ENCODE measurements around the gene ACSF3. TPM values are rescaled to one million over a fixed set of nuclear protein-coding genes. Genes with fewer than 3 reads are reported as not detected.
"Not testable (repeated sequence)": the region's sequence is repeated elsewhere in the genome, so short reads cannot be mapped to it uniquely, and the experiment has no call there.

Gene ACSF3
- total RNA-seq, 3 donors from 2014 or later: 20.8 to 42.3 (median 40.4) TPM

DNA sequence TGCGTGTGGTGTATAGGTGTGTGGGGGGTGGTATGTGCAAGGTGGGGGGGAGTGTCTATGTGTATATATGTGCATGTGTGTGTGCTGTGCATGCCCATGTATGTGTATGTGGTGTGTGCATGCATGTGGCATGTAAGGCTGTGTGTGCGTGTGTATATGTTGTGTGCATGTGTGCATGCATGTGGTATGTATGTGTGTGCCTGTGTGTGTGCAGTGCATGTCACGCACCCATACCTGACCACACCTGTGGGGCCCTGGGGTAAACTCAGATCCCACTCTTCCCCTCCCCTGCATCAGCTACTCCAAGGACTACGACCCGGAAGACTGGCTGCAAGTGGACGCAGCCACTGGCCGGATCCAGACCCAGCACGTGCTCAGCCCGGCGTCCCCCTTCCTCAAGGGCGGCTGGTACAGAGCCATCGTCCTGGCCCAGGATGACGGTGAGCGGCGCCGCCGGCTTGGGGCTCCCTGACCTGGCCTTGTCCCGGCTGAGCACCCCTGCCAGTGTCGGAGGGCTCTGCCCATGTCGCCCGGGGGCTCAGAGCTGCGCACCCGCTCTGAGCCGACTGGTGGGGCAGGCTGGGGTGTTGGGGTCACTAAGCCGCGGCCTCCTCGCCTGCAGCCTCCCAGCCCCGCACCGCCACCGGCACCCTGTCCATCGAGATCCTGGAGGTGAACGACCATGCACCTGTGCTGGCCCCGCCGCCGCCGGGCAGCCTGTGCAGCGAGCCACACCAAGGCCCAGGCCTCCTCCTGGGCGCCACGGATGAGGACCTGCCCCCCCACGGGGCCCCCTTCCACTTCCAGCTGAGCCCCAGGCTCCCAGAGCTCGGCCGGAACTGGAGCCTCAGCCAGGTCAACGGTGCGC, 97.6 kb downstream of the ACSF3 start:
- intact Hi-C loops (cut with DNase I; ENCODE audit: low total_unique reads): no loop called here
- peaks cover 2 to 10% of the 10 kb centered on the region in 2 donors for H3K27me3 ChIP-seq
- peak overlapping the region in 2 of 3 donors; percentile 48 to 69 for H3K4me3 ChIP-seq
- no peak overlapping the region for H3K27ac ChIP-seq
- H3K36me3 ChIP-seq: no peaks in the 10 kb centered on the region
- no peak for DNase-seq (ENCODE audit: low spot score in 2 of 2)
- H3K9me3 ChIP-seq: no peaks in the 10 kb centered on the region
- peaks cover 0 to 4% of the 10 kb centered on the region in 2 donors for H3K4me1 ChIP-seq
- no peak for TF ChIP-seq POLR2A (IDR thresholded peaks at IDR 0.05)
- TF ChIP-seq, protein P1, sequence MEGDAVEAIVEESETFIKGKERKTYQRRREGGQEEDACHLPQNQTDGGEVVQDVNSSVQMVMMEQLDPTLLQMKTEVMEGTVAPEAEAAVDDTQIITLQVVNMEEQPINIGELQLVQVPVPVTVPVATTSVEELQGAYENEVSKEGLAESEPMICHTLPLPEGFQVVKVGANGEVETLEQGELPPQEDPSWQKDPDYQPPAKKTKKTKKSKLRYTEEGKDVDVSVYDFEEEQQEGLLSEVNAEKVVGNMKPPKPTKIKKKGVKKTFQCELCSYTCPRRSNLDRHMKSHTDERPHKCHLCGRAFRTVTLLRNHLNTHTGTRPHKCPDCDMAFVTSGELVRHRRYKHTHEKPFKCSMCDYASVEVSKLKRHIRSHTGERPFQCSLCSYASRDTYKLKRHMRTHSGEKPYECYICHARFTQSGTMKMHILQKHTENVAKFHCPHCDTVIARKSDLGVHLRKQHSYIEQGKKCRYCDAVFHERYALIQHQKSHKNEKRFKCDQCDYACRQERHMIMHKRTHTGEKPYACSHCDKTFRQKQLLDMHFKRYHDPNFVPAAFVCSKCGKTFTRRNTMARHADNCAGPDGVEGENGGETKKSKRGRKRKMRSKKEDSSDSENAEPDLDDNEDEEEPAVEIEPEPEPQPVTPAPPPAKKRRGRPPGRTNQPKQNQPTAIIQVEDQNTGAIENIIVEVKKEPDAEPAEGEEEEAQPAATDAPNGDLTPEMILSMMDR (IDR thresholded peaks at IDR 0.05): no peak
- TF ChIP-seq POLR2AphosphoS5 (IDR thresholded peaks at IDR 0.05): no peak

DNA sequence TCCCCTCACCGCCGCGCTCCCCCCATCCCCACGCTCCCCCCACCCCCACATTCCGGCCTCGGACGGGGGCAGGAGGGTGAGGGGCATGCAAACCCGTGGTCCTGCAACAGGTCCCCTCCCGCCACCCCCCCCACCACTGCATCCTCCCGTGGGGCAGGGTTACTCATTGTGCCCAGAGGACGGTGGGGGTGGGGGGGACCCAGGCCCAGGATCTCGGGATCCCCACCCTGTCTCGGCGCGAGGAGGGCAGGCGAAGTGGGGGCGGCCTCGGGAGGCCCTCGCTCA, 98.2 kb downstream of the ACSF3 start:
- TF ChIP-seq POLR2AphosphoS5 (IDR thresholded peaks at IDR 0.05) (no peak), POLR2A (IDR thresholded peaks at IDR 0.05) (no peak)

DNA sequence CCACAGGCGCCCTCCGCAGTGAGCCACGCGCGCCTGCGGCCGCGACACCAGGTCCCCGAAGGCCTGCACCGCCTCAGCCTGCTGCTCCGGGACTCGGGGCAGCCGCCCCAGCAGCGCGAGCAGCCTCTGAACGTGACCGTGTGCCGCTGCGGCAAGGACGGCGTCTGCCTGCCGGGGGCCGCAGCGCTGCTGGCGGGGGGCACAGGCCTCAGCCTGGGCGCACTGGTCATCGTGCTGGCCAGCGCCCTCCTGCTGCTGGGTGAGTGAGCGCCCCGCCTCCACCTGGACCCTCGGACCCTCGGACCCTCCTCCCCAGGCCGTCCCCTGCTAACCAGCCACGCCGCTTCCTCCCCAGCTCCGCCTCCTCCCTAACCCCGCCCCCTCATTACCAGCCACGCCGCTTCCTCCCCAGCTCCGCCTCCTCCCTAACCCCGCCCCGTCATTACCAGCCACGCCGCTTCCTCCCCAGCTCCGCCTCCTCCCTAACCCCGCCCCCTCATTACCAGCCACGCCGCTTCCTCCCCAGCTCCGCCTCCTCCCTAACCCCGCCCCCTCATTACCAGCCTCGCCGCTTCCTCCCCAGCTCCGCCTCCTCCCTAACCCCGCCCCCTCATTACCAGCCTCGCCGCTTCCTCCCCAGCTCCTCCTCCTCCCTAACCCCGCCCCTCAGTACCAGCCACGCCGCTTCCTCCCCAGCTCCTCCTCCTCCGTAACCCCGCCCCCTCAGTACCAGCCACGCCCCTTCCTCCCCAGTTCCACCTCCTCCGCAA, 98.7 kb downstream of the ACSF3 start:
- H3K4me1 ChIP-seq; H3K27me3 ChIP-seq; H3K27ac ChIP-seq; H3K36me3 ChIP-seq; intact Hi-C loops (cut with DNase I; ENCODE audit: low total_unique reads); DNase-seq (ENCODE audit: low spot score in 2 of 2); H3K9me3 ChIP-seq: not testable (repeated sequence)
- peak overlapping the region; percentile 30 to 69 (median 48) for H3K4me3 ChIP-seq

More for the DNA sequence above, 98.2 kb downstream of the ACSF3 start:
- intact Hi-C loops (cut with DNase I; ENCODE audit: low total_unique reads): no loop called here
- H3K27me3 ChIP-seq: peaks cover 2 to 10% of the 10 kb centered on the region in 2 donors
- DNase-seq (ENCODE audit: low spot score in 2 of 2): no peak
- peak overlapping the region; percentile 30 to 69 (median 48) for H3K4me3 ChIP-seq
- H3K27ac ChIP-seq: no peak overlapping the region
- no peaks in the 10 kb centered on the region for H3K9me3 ChIP-seq
- peaks cover 0 to 4% of the 10 kb centered on the region in 2 donors for H3K4me1 ChIP-seq
- no peaks in the 10 kb centered on the region for H3K36me3 ChIP-seq

DNA sequence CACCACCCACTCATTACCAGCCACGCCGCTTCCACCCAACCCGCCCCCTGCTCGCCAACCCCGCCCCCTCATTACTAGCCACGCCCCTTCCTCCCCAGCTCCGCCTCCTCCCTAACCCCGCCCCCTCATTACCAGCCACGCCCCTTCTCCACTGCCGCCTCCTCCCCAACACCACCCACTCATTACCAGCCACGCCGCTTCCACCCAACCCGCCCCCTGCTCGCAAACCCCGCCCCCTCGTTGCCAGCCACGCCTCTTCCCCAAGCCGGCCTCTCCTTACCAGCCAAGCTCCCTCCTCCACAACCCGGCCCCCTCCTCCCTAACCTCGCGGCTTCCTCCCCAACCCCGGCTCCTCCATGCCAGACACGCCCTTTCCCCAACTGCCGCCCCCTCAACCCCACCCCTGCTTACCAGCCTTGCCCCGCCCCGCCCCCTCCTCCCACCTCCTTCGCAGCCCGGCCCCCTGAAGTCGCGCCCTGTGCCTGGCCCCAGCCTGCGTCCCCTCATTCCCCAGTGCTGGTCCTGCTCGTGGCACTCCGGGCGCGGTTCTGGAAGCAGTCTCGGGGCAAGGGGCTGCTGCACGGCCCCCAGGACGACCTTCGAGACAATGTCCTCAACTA, 99.4 kb downstream of the ACSF3 start:
- Histone ChIP-seq H3K9me3 (no peaks in the 10 kb centered on the region), H3K36me3 (no peaks in the 10 kb centered on the region), H3K4me3 (peak overlapping the region in 2 of 3 donors; percentile 13 to 42), H3K4me1 (peaks cover 0 to 4% of the 10 kb centered on the region in 2 donors), H3K27me3 (peaks cover 2 to 15% of the 10 kb centered on the region in 2 donors), H3K27ac (no peak overlapping the region)
- TF ChIP-seq, protein P1 (IDR thresholded peaks at IDR 0.05): no peak
- no peak for TF ChIP-seq POLR2A (IDR thresholded peaks at IDR 0.05)
- TF ChIP-seq POLR2AphosphoS5 (IDR thresholded peaks at IDR 0.05): no peak
- no peak for DNase-seq (ENCODE audit: low spot score in 2 of 2)
- intact Hi-C loops (cut with DNase I; ENCODE audit: low total_unique reads): no loop called here

DNA sequence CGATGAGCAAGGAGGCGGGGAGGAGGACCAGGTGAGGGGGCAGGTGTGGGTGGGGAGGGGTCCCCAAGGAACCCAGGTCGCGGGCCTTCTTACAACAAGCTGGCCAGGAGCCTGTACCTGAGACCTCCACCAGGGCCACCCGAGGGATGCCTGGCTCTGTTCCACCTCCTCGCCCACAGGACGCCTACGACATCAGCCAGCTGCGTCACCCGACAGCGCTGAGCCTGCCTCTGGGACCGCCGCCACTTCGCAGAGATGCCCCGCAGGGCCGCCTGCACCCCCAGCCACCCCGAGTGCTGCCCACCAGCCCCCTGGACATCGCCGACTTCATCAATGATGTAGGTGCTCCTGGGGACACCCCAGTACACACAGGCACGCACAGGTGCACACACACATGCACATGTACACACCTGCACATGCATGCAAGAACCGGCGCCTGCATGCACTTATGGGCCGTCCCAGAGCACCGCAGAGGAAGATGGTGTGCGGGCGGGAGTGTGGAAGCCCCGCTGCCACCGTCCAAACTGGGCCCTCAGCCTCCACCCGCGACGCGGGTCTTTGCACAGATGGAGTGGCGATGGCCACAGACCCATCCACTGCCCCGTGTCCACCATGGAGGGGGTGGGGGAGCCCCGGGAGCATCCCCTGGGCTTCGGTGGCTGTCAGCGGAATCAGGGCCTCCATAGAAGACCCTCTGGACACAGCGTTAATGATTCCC, 100.1 kb downstream of the ACSF3 start:
- H3K27me3 ChIP-seq: peaks cover 2 to 21% of the 10 kb centered on the region in 2 donors
- H3K4me3 ChIP-seq: peak overlapping the region in 2 of 3 donors; percentile 13 to 42
- no peaks in the 10 kb centered on the region for H3K36me3 ChIP-seq
- no peak for TF ChIP-seq POLR2AphosphoS5 (IDR thresholded peaks at IDR 0.05)
- TF ChIP-seq, protein P1 (IDR thresholded peaks at IDR 0.05): no peak
- no peak for TF ChIP-seq POLR2A (IDR thresholded peaks at IDR 0.05)
- intact Hi-C loops (cut with DNase I; ENCODE audit: low total_unique reads): no loop called here
- H3K9me3 ChIP-seq: no peaks in the 10 kb centered on the region
- peaks cover 0 to 4% of the 10 kb centered on the region in 2 donors for H3K4me1 ChIP-seq
- H3K27ac ChIP-seq: no peak overlapping the region
- no peak for DNase-seq (ENCODE audit: low spot score in 2 of 2)

Measured in breast epithelium (tissue), 4 donors.